GM20000 (cell line): ENCODE results near the gene CTBP1.

Source experiments
- DNase-seq: peaks from one replicate; pipeline ENCODE4 v3.0.0; 2012; ENCODE audit warnings: low spot score
- TF ChIP-seq, protein P1 (sequence below): IDR thresholded peaks from 2 replicates; pipeline ENCODE4 v1.5.1; 2012; ENCODE audit warnings: mild to moderate bottlenecking, control low read depth; ENCODE audit errors: extremely low read depth, missing control alignments

Gene CTBP1

GRCh38 chr4:1248245-1249147 lies at the start of gene CTBP1:
CTBP1 (minus strand) TSS chr4:1249130; CDS start chr4:1241331, 7,799 bp downstream.
- TF ChIP-seq, protein P1, sequence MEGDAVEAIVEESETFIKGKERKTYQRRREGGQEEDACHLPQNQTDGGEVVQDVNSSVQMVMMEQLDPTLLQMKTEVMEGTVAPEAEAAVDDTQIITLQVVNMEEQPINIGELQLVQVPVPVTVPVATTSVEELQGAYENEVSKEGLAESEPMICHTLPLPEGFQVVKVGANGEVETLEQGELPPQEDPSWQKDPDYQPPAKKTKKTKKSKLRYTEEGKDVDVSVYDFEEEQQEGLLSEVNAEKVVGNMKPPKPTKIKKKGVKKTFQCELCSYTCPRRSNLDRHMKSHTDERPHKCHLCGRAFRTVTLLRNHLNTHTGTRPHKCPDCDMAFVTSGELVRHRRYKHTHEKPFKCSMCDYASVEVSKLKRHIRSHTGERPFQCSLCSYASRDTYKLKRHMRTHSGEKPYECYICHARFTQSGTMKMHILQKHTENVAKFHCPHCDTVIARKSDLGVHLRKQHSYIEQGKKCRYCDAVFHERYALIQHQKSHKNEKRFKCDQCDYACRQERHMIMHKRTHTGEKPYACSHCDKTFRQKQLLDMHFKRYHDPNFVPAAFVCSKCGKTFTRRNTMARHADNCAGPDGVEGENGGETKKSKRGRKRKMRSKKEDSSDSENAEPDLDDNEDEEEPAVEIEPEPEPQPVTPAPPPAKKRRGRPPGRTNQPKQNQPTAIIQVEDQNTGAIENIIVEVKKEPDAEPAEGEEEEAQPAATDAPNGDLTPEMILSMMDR, result no peak
- peak; percentile 100 for DNase-seq

DNA sequence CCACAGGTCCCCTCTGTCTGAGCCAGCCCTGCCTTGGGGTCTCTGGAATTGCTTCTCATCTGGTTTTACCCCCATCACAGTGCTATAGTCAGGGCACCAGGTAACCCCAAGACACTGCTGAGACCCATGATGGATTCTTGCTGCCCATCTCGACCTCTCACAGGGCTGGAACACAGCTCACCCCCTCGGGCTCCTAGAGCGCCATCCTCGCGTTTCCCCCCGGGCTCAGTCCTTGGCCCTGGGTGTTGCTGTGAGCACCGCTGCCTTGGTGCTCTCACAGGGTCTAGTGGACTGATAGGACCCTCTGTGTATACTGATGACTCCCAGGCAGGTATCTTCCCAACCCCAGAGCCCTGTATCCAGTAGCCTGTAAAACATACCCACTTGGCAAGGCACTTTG lies 49.5 kb upstream of the CTBP1 start:
- peak; percentile 20 for DNase-seq
- TF ChIP-seq, protein P1, result no peak

DNA sequence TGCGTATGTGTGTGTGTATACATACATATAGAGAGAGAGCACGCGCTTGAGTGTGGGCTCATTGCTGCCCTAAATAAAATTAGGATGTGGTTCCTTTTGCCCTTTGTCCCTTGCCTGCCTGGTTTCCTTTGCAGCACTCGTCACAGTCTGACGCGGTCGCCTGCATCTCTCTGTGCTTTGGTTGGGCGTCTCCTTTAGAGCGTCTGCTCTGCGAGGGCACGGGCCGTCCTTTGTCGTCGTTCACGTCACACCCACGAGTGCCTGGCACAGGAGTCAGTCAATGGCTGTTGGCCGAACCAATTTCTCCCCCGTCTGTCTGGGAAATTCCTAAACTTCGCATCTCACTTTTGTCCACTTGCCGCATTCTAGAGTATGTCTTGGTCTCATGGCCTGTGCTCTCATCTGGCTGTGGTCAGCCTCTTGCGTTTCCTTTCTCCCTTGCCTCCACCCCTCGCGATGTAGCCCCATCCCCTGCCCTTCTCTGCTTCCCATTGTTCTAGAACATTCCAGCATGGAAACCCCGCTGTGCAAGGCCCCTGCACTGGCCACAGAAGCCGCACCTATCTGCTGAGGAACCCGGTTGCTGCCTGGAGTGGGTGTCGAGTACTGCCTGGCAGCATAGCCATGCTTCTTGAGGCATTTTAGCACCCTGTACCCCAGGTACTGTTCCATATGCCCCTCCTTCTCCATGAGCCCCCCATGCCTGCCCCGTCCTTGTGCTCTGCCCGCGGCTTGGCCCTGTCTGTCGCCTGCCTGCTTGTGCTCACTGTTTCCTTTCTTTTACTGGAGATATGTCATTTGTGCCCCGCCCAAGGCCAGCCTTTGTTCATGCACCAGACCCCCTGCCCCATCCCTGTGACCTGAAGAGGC lies 48.8 kb upstream of the CTBP1 start:
- peak; percentile 11 for DNase-seq
- TF ChIP-seq, protein P1, result no peak

- DNase-seq, result peak; percentile 18
- TF ChIP-seq, protein P1, result no peak
Observed at GRCh38 chr4:1297023-1297395, 48.1 kb upstream of the CTBP1 start.

- TF ChIP-seq, protein P1, result no peak
- peak; percentile 23 for DNase-seq
Observed at GRCh38 chr4:1296324-1297022, 47.5 kb upstream of the CTBP1 start.

GRCh38 chr4:1295405-1296055 lies 46.6 kb upstream of the CTBP1 start:
- TF ChIP-seq, protein P1, result no peak
- peak; percentile 31 for DNase-seq
